ENCODE measurements around the gene CAMK2N1. TPM values are rescaled to one million over a fixed set of nuclear protein-coding genes. Genes with fewer than 3 reads are reported as not detected.

The CAMK2N1 gene
- 1 to 10 TPM; 3.4 to 9.3 (median 5.5) TPM for total RNA-seq
- polyA plus RNA-seq, result 10 to 100 TPM in 1 of 2 donors, 1 to 10 TPM in 1; 6.8 to 40.7 TPM

GRCh38 chr1:20485527-20486456 lies at the start of gene CAMK2N1:
TSS of gene CAMK2N1 (minus strand) at chr1:20486210. CDS start at chr1:20485379, 831 bp downstream.
- FAIRE-seq (no peak), DNase-seq (peak; percentile 36 to 78 (median 56)), ATAC-seq (peak; percentile 73 to 79 (median 76))
- WGBS, 2 donors, result 0 to 1% methylated on average over 69 to 104 of the region's 104 CpGs
- TF ChIP-seq CTCF (IDR thresholded peaks at IDR 0.05), result no peak
- no peaks in the 10 kb centered on the region for H3K9me3 ChIP-seq
- H3K27me3 ChIP-seq, result peaks cover 0 to 17% (median 2%) of the 10 kb centered on the region in 4 donors
- no peaks in the 10 kb centered on the region for H3K36me3 ChIP-seq
- H3K4me3 ChIP-seq, result peak within 1 kb of the TSS; percentile 20 to 53 (median 32)
- H3K4me1 ChIP-seq, result peaks cover 0 to 11% (median 0%) of the 10 kb centered on the region in 3 donors
- peak within 1 kb of the TSS; percentile 23 to 55 (median 43) for H3K27ac ChIP-seq
- intact Hi-C loops (cut with DNase I), result loop anchor here in 1 of 3 donors (5.0 kb wide), 1 partner anchor 108 kb away; no protein-coding TSS in a partner anchor

- DNase-seq (no peak), FAIRE-seq (no peak), ATAC-seq (no peak)
- intact Hi-C loops (cut with DNase I), result no loop called here
- whole genome bisulfite sequencing, 2 donors, result 41 to 47% methylated on average over 12 of the region's 12 CpGs
- TF ChIP-seq CTCF (IDR thresholded peaks at IDR 0.05), result no peak
- peaks cover 0 to 4% (median 0%) of the 10 kb centered on the region in 4 donors for H3K27me3 ChIP-seq
- H3K4me1 ChIP-seq, result no peaks in the 10 kb centered on the region
- H3K9me3 ChIP-seq, result no peaks in the 10 kb centered on the region
- no peak overlapping the region for H3K4me3 ChIP-seq
- no peak overlapping the region for H3K27ac ChIP-seq
- H3K36me3 ChIP-seq, result no peaks in the 10 kb centered on the region
Measured at GRCh38 chr1:20534659-20535417, 48.8 kb upstream of the CAMK2N1 start.

- intact Hi-C loops (cut with DNase I), result no loop called here
- no peak overlapping the region for H3K4me3 ChIP-seq
- TF ChIP-seq CTCF (IDR thresholded peaks at IDR 0.05), result no peak
- no peak for DNase-seq
- WGBS, 2 donors, result 46 to 49% methylated on average over 4 of the region's 4 CpGs
- no peaks in the 10 kb centered on the region for H3K9me3 ChIP-seq
- H3K27me3 ChIP-seq, result peaks cover 0 to 4% (median 2%) of the 10 kb centered on the region in 4 donors
- FAIRE-seq, result no peak
- H3K36me3 ChIP-seq, result no peaks in the 10 kb centered on the region
- no peak overlapping the region for H3K27ac ChIP-seq
- ATAC-seq, result no peak
- no peaks in the 10 kb centered on the region for H3K4me1 ChIP-seq
Measured at GRCh38 chr1:20533635-20534034, 47.6 kb upstream of the CAMK2N1 start.

GRCh38 chr1:20530901-20531300 lies 44.9 kb upstream of the CAMK2N1 start:
- no peaks in the 10 kb centered on the region for H3K9me3 ChIP-seq
- 50 to 54% methylated on average over 6 of the region's 6 CpGs for WGBS, 2 donors
- H3K27ac ChIP-seq, result no peak overlapping the region
- peaks cover 0 to 11% (median 2%) of the 10 kb centered on the region in 4 donors for H3K27me3 ChIP-seq
- H3K4me1 ChIP-seq, result no peaks in the 10 kb centered on the region
- DNase-seq (no peak), FAIRE-seq (no peak), ATAC-seq (no peak)
- no peak overlapping the region for H3K4me3 ChIP-seq
- no peaks in the 10 kb centered on the region for H3K36me3 ChIP-seq
- intact Hi-C loops (cut with DNase I), result no loop called here
- TF ChIP-seq CTCF (IDR thresholded peaks at IDR 0.05), result no peak

Data from pancreas (tissue), 10 donors.